IPS-18c (cell line): ENCODE measurements around the gene RPS19.
A peak's percentile ranks its signal among the peaks of the same experiment; 100 is the strongest.

Experiments
- H3K4me3 ChIP-seq: 2 replicates; pipeline ENCODE4 v1.7.0; 2013; ENCODE audit warnings: low read depth, mild to moderate bottlenecking, low read length, moderate library complexity; ENCODE audit not compliant: insufficient read depth
- H3K9me3 ChIP-seq: one replicate; pipeline ENCODE4 v1.6.1; 2013; ENCODE audit warnings: mild to moderate bottlenecking, low read length, moderate library complexity; ENCODE audit not compliant: control insufficient read depth, insufficient read depth

RPS19 gene

GRCh38 chr19:41859618-41860418 lies at the start of gene RPS19:
TSS of gene RPS19 (plus strand) at chr19:41860255. CDS start at chr19:41860775, 520 bp downstream.
- H3K4me3 ChIP-seq, result peak within 1 kb of the TSS; percentile 96
- H3K9me3 ChIP-seq, result peaks cover 3% of the 10 kb centered on the region

GRCh38 chr19:41810301-41810700 lies 49.8 kb upstream of the RPS19 start:
- Histone ChIP-seq H3K9me3 (no peaks in the 10 kb centered on the region), H3K4me3 (no peak overlapping the region)

- H3K4me3 ChIP-seq, result no peak overlapping the region
- no peaks in the 10 kb centered on the region for H3K9me3 ChIP-seq
Measured at GRCh38 chr19:41811036-41811435, 49.0 kb upstream of the RPS19 start.

- Histone ChIP-seq H3K4me3 (no peak overlapping the region), H3K9me3 (no peaks in the 10 kb centered on the region)
Measured at GRCh38 chr19:41811981-41812380, 48.1 kb upstream of the RPS19 start.

- no peaks in the 10 kb centered on the region for H3K9me3 ChIP-seq
Measured at GRCh38 chr19:41813911-41814310, 46.1 kb upstream of the RPS19 start.

GRCh38 chr19:41815301-41815700 lies 44.8 kb upstream of the RPS19 start:
- H3K4me3 ChIP-seq, result no peak overlapping the region
- no peaks in the 10 kb centered on the region for H3K9me3 ChIP-seq

More at GRCh38 chr19:41813911-41814310, 46.1 kb upstream of the RPS19 start:
- H3K4me3 ChIP-seq, result no peak overlapping the region

GRCh38 chr19:41816761-41817160 lies 43.3 kb upstream of the RPS19 start:
- Histone ChIP-seq H3K9me3 (no peaks in the 10 kb centered on the region), H3K4me3 (no peak overlapping the region)

GRCh38 chr19:41821003-41821735 lies 38.9 kb upstream of the RPS19 start:
- Histone ChIP-seq H3K4me3 (no peak overlapping the region), H3K9me3 (no peaks in the 10 kb centered on the region)

GRCh38 chr19:41837981-41838708 lies 21.9 kb upstream of the RPS19 start:
- no peaks in the 10 kb centered on the region for H3K9me3 ChIP-seq

GRCh38 chr19:41839211-41839610 lies 20.8 kb upstream of the RPS19 start:
- H3K4me3 ChIP-seq, result no peak overlapping the region
- no peaks in the 10 kb centered on the region for H3K9me3 ChIP-seq

More at GRCh38 chr19:41837981-41838708, 21.9 kb upstream of the RPS19 start:
- no peak overlapping the region for H3K4me3 ChIP-seq

GRCh38 chr19:41843371-41843770 lies 16.7 kb upstream of the RPS19 start:
- Histone ChIP-seq H3K9me3 (no peaks in the 10 kb centered on the region), H3K4me3 (no peak overlapping the region)

GRCh38 chr19:41844601-41845000 lies 15.5 kb upstream of the RPS19 start, which contains the start of gene LYPD4:
TSS of gene LYPD4 (minus strand) at chr19:41844683. CDS start at chr19:41839285, 5,398 bp downstream.
- Histone ChIP-seq H3K4me3 (no peak within 1 kb of the TSS), H3K9me3 (no peaks in the 10 kb centered on the region)

GRCh38 chr19:41845001-41845050 lies 15.2 kb upstream of the RPS19 start, which contains the start of gene DMRTC2:
TSS of gene DMRTC2 (plus strand) at chr19:41845042. CDS start at chr19:41847429, 2,387 bp downstream.
- Histone ChIP-seq H3K4me3 (no peak within 1 kb of the TSS), H3K9me3 (no peaks in the 10 kb centered on the region)

GRCh38 chr19:41845051-41845590 lies 14.9 kb upstream of the RPS19 start:
- no peak overlapping the region for H3K4me3 ChIP-seq
- H3K9me3 ChIP-seq, result no peaks in the 10 kb centered on the region

GRCh38 chr19:41847351-41848105 lies 12.5 kb upstream of the RPS19 start:
- H3K9me3 ChIP-seq, result no peaks in the 10 kb centered on the region
- H3K4me3 ChIP-seq, result no peak overlapping the region

GRCh38 chr19:41848666-41849065 lies 11.4 kb upstream of the RPS19 start:
- no peak overlapping the region for H3K4me3 ChIP-seq

GRCh38 chr19:41849067-41849466 lies 11.0 kb upstream of the RPS19 start:
- no peak overlapping the region for H3K4me3 ChIP-seq

More at GRCh38 chr19:41848666-41849065, 11.4 kb upstream of the RPS19 start:
- no peaks in the 10 kb centered on the region for H3K9me3 ChIP-seq

More at GRCh38 chr19:41849067-41849466, 11.0 kb upstream of the RPS19 start:
- H3K9me3 ChIP-seq, result no peaks in the 10 kb centered on the region
